K562 (cell line): Measurements from ENCODE around the gene SLC12A9.

ENCODE experiments used
- ATF1 ChIP-seq, 2 experiments: fragments of 450-650 bp in 1 of 2; IDR thresholded peaks; 2 replicates each; pipeline ENCODE4 v1.6.1; 2016; ENCODE audit warnings: missing compliant biosample characterization in 1 of 2, missing genetic modification characterization in 1 of 2
- CHD2 ChIP-seq: IDR thresholded peaks from 2 replicates; pipeline ENCODE4 v1.6.1; 2011; ENCODE audit warnings: low read depth, low read length
- ESRRB ChIP-seq: fragments of 250-450 bp; sonication (Bioruptor Pico); IDR thresholded peaks from 2 replicates; pipeline ENCODE4 v1.5.0; 2020; ENCODE audit warnings: mild to moderate bottlenecking, moderate library complexity, borderline replicate concordance
- HDAC6 ChIP-seq: IDR thresholded peaks from 2 replicates; pipeline ENCODE4 v1.6.1; 2012; ENCODE audit warnings: low read depth, mild to moderate bottlenecking, control low read depth, inconsistent platforms, low read length, moderate library complexity
- KAT2B ChIP-seq: IDR thresholded peaks from one replicate; pipeline ENCODE4 v1.6.1; 2012; ENCODE audit warnings: low read depth, mild to moderate bottlenecking, control low read depth, inconsistent platforms, low read length, moderate library complexity
- SIN3A ChIP-seq, 2 experiments: fragments of 150-350 bp in 1 of 2; IDR thresholded peaks; 2 replicates each; pipeline ENCODE4 v1.6.1; 2011 to 2016; ENCODE audit warnings: borderline replicate concordance in 2 of 2, low read depth in 2 of 2, low read length in 2 of 2, mild to moderate bottlenecking in 2 of 2, moderate library complexity in 2 of 2; ENCODE audit not compliant: control insufficient read depth in 1 of 2
- TBL1XR1 ChIP-seq, 2 experiments: IDR thresholded peaks; 2 replicates each; pipeline ENCODE4 v1.6.1; 2012; ENCODE audit warnings: improper control_type of control experiment in 2 of 2, low read length in 2 of 2, mild to moderate bottlenecking in 1 of 2
- ZBTB5 ChIP-seq: fragments of 450-650 bp; IDR thresholded peaks from 2 replicates; pipeline ENCODE4 v1.6.1; 2017; ENCODE audit warnings: antibody characterized with exemption
- ZNF282 ChIP-seq: sonication (generic); formaldehyde crosslinking; IDR thresholded peaks from 2 replicates; pipeline ENCODE4 v1.8.1; 2023; ENCODE audit warnings: missing genetic modification reagents
- ZNF696 ChIP-seq: fragments of 250-450 bp; sonication (Bioruptor Pico); conservative IDR thresholded peaks from 2 replicates; pipeline ENCODE4 v1.4.0; 2020; ENCODE audit warnings: mild to moderate bottlenecking, moderate library complexity

GRCh38 chr7:100827330-100828226 is 24.9 kb upstream of the SLC12A9 start, which contains the start of gene EPHB4:
- TF ChIP-seq KAT2B = no peak
- TF ChIP-seq ZNF696 (CRISPR knock-in tag) = no peak
- no peak for TF ChIP-seq ATF1 (CRISPR knock-in tag; IDR thresholded peaks at IDR 0.05)
- TF ChIP-seq ATF1 (tag; IDR thresholded peaks at IDR 0.05) = peak; percentile 79
- TF ChIP-seq ZBTB5 = no peak
- TF ChIP-seq CHD2 = 0 out of 2 replicates have a peak, but pooled peaks have one; percentile 12
- no peak for TF ChIP-seq ZNF282 (CRISPR knock-in tag)
- peak; percentile 15 to 63; a peak in 2 of 4 replicates for TF ChIP-seq SIN3A (IDR thresholded peaks at IDR 0.05; ENCODE audit: borderline replicate concordance in 2 of 2, control insufficient read depth in 1 of 2, low read depth in 2 of 2, low read length in 2 of 2)
- TF ChIP-seq TBL1XR1 (IDR thresholded peaks at IDR 0.05; ENCODE audit: low read length in 2 of 2) = peak in 1 of 2 experiments; percentile 40; a peak in 1 of 4 replicates
- no peak for TF ChIP-seq HDAC6
- TF ChIP-seq ESRRB (CRISPR knock-in tag) = no peak
